ENCODE results near the gene ACTA2. TPM values are rescaled to one million over a fixed set of nuclear protein-coding genes. Genes with fewer than 3 reads are reported as not detected.
A peak's percentile ranks its signal among the peaks of the same experiment; 100 is the strongest.

ACTA2 gene
- total and polyA plus RNA-seq, 2 donors, result 36.8 to 285 TPM

GRCh38 chr10:88896994-88897853 lies 55.3 kb downstream of the ACTA2 start:
- peak overlapping the region in 1 of 2 donors; percentile 27 for H3K27ac ChIP-seq (ENCODE audit: low read depth in 1 of 2, low read length in 1 of 2)
- H3K4me3 ChIP-seq (ENCODE audit: low read length in 2 of 2), result no peak overlapping the region
- DNase-seq (ENCODE audit: low read depth in 6 of 9, low spot score in 9 of 9), result no peak
- H3K36me3 ChIP-seq (ENCODE audit: control insufficient read depth in 2 of 2, insufficient read depth in 2 of 2, low read length in 1 of 2), result peaks cover 4 to 18% of the 10 kb centered on the region in 2 donors
- H3K9me3 ChIP-seq (ENCODE audit: control insufficient read depth in 2 of 2, insufficient read depth in 1 of 2, low read length in 1 of 2), result no peaks in the 10 kb centered on the region
- H3K4me1 ChIP-seq (ENCODE audit: control insufficient read depth in 2 of 2, insufficient read depth in 2 of 2, low read length in 2 of 2), result no peaks in the 10 kb centered on the region
- WGBS, result 86% methylated on average over 8 of the region's 8 CpGs
- no peaks in the 10 kb centered on the region for H3K27me3 ChIP-seq (ENCODE audit: control insufficient read depth in 2 of 2, insufficient read depth in 1 of 2, low read length in 1 of 2)

- DNase-seq (ENCODE audit: low read depth in 6 of 9, low spot score in 9 of 9), result no peak
- Histone ChIP-seq H3K9me3 (ENCODE audit: control insufficient read depth in 2 of 2, insufficient read depth in 1 of 2, low read length in 1 of 2) (no peaks in the 10 kb centered on the region), H3K27me3 (ENCODE audit: control insufficient read depth in 2 of 2, insufficient read depth in 1 of 2, low read length in 1 of 2) (no peaks in the 10 kb centered on the region), H3K4me1 (ENCODE audit: control insufficient read depth in 2 of 2, insufficient read depth in 2 of 2, low read length in 2 of 2) (no peaks in the 10 kb centered on the region), H3K36me3 (ENCODE audit: control insufficient read depth in 2 of 2, insufficient read depth in 2 of 2, low read length in 1 of 2) (peaks cover 0 to 11% of the 10 kb centered on the region in 2 donors), H3K27ac (ENCODE audit: low read depth in 1 of 2, low read length in 1 of 2) (no peak overlapping the region), H3K4me3 (ENCODE audit: low read length in 2 of 2) (no peak overlapping the region)
- 97% methylated on average over 4 of the region's 4 CpGs for WGBS
These were observed 56.1 kb downstream of the ACTA2 start for GRCh38 chr10:88896372-88896993.

GRCh38 chr10:88895250-88895649 lies 57.3 kb downstream of the ACTA2 start:
- no peaks in the 10 kb centered on the region for H3K27me3 ChIP-seq (ENCODE audit: control insufficient read depth in 2 of 2, insufficient read depth in 1 of 2, low read length in 1 of 2)
- no peaks in the 10 kb centered on the region for H3K9me3 ChIP-seq (ENCODE audit: control insufficient read depth in 2 of 2, insufficient read depth in 1 of 2, low read length in 1 of 2)
- DNase-seq (ENCODE audit: low read depth in 6 of 9, low spot score in 9 of 9), result no peak
- no peak overlapping the region for H3K27ac ChIP-seq (ENCODE audit: low read depth in 1 of 2, low read length in 1 of 2)
- H3K4me1 ChIP-seq (ENCODE audit: control insufficient read depth in 2 of 2, insufficient read depth in 2 of 2, low read length in 2 of 2), result no peaks in the 10 kb centered on the region
- WGBS, result 94% methylated on average over 1 of the region's 1 CpG
- H3K4me3 ChIP-seq (ENCODE audit: low read length in 2 of 2), result no peak overlapping the region
- H3K36me3 ChIP-seq (ENCODE audit: control insufficient read depth in 2 of 2, insufficient read depth in 2 of 2, low read length in 1 of 2), result peaks cover 0 to 6% of the 10 kb centered on the region in 2 donors

- Histone ChIP-seq H3K27me3 (ENCODE audit: control insufficient read depth in 2 of 2, insufficient read depth in 1 of 2, low read length in 1 of 2) (no peaks in the 10 kb centered on the region), H3K4me3 (ENCODE audit: low read length in 2 of 2) (no peak overlapping the region), H3K27ac (ENCODE audit: low read depth in 1 of 2, low read length in 1 of 2) (no peak overlapping the region), H3K9me3 (ENCODE audit: control insufficient read depth in 2 of 2, insufficient read depth in 1 of 2, low read length in 1 of 2) (no peaks in the 10 kb centered on the region), H3K4me1 (ENCODE audit: control insufficient read depth in 2 of 2, insufficient read depth in 2 of 2, low read length in 2 of 2) (no peaks in the 10 kb centered on the region), H3K36me3 (ENCODE audit: control insufficient read depth in 2 of 2, insufficient read depth in 2 of 2, low read length in 1 of 2) (peaks cover 0 to 6% of the 10 kb centered on the region in 2 donors)
- 98% methylated on average over 3 of the region's 3 CpGs for WGBS
- no peak for DNase-seq (ENCODE audit: low read depth in 6 of 9, low spot score in 9 of 9)
These were observed 59.0 kb downstream of the ACTA2 start for GRCh38 chr10:88893611-88894010.

DNA sequence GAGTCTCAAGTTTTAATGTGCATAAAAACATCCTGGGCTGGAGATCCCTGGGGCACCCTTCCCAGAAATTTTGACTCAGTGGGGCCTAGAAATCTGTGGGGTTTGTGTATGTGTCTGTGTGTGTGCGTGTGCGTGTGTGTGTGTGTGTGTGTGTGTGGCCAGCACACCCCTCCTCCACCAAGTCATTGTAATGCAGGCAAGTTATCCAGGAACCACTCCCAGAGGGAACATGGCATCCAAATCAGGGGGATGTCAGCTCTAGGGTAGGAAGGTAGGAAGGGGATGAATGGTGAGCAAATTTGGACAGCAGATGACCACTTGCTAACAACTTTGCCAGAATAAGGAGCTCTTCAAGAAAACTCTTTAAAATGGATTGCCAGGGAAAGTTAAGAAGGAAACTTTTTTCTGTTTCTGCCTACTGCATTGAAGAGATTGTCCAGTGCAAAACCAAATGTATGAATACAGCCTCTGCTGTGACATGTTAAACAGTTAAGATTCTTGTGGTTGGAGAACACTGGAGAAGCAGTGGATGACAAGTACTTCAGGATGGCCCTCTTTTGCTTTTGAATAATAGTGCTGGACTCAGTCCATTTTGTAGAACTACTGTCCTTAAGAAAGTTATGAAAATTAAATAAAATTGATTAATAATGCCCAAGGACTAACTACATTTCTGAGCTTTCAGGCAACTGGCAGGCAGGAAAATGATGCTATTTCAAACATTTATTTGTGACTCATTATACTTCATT lies 60.2 kb downstream of the ACTA2 start:
- H3K27me3 ChIP-seq (ENCODE audit: control insufficient read depth in 2 of 2, insufficient read depth in 1 of 2, low read length in 1 of 2), result no peaks in the 10 kb centered on the region
- no peak overlapping the region for H3K4me3 ChIP-seq (ENCODE audit: low read length in 2 of 2)
- H3K36me3 ChIP-seq (ENCODE audit: control insufficient read depth in 2 of 2, insufficient read depth in 2 of 2, low read length in 1 of 2), result peaks cover 0 to 6% of the 10 kb centered on the region in 2 donors
- no peaks in the 10 kb centered on the region for H3K9me3 ChIP-seq (ENCODE audit: control insufficient read depth in 2 of 2, insufficient read depth in 1 of 2, low read length in 1 of 2)
- H3K27ac ChIP-seq (ENCODE audit: low read depth in 1 of 2, low read length in 1 of 2), result no peak overlapping the region
- no peak for DNase-seq (ENCODE audit: low read depth in 6 of 9, low spot score in 9 of 9)
- peaks cover 0 to 3% of the 10 kb centered on the region in 2 donors for H3K4me1 ChIP-seq (ENCODE audit: control insufficient read depth in 2 of 2, insufficient read depth in 2 of 2, low read length in 2 of 2)
- WGBS, result 81% methylated on average over 2 of the region's 2 CpGs

- Histone ChIP-seq H3K4me3 (ENCODE audit: low read length in 2 of 2) (no peak overlapping the region), H3K27ac (ENCODE audit: low read depth in 1 of 2, low read length in 1 of 2) (no peak overlapping the region), H3K4me1 (ENCODE audit: control insufficient read depth in 2 of 2, insufficient read depth in 2 of 2, low read length in 2 of 2) (peaks cover 0 to 4% of the 10 kb centered on the region in 2 donors), H3K27me3 (ENCODE audit: control insufficient read depth in 2 of 2, insufficient read depth in 1 of 2, low read length in 1 of 2) (no peaks in the 10 kb centered on the region), H3K36me3 (ENCODE audit: control insufficient read depth in 2 of 2, insufficient read depth in 2 of 2, low read length in 1 of 2) (peaks cover 0 to 6% of the 10 kb centered on the region in 2 donors), H3K9me3 (ENCODE audit: control insufficient read depth in 2 of 2, insufficient read depth in 1 of 2, low read length in 1 of 2) (no peaks in the 10 kb centered on the region)
- no peak for DNase-seq (ENCODE audit: low read depth in 6 of 9, low spot score in 9 of 9)
- 98% methylated on average over 4 of the region's 4 CpGs for WGBS
These were observed 61.7 kb downstream of the ACTA2 start for GRCh38 chr10:88890681-88891381.

DNA sequence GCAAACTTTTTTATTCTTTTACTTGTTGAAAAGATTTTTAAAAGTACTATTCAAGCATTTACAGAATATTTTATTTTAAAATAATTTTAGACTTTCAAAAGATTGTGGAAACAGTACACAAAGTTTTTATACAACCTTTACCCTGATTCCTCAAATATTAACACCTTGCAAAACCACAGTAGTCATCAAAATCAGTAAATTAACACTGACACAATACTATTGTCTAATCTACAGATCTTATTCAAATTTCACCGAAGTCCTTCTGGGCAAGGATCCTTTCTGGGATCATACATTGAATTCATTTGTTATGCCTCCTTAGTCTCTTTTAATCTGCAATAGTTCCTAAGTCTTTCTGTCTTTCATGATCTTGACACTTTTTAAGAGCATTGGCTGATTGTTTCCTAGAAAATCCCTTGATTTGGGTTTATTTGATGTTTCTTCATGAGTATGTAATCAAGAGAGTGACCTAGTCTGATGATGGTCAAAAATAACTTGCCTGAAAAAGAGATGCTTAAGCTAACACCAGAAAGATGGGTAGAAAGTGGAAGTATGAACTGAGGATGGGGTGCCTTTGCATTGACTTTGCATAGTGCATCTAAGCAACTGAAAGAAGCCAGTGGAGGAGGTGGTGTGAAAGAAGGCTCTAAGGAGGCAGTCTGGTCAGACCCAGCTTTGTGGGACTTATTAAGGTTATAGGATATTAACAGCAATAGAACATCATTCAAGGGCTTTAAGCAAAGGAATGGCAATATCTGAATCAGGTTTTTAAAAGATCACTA lies 62.8 kb downstream of the ACTA2 start:
- H3K27me3 ChIP-seq (ENCODE audit: control insufficient read depth in 2 of 2, insufficient read depth in 1 of 2, low read length in 1 of 2), result no peaks in the 10 kb centered on the region
- H3K4me3 ChIP-seq (ENCODE audit: low read length in 2 of 2), result no peak overlapping the region
- no peak for DNase-seq (ENCODE audit: low read depth in 6 of 9, low spot score in 9 of 9)
- WGBS, result 97% methylated on average over 1 of the region's 1 CpG
- H3K27ac ChIP-seq (ENCODE audit: low read depth in 1 of 2, low read length in 1 of 2), result no peak overlapping the region
- H3K4me1 ChIP-seq (ENCODE audit: control insufficient read depth in 2 of 2, insufficient read depth in 2 of 2, low read length in 2 of 2), result peaks cover 0 to 4% of the 10 kb centered on the region in 2 donors
- H3K9me3 ChIP-seq (ENCODE audit: control insufficient read depth in 2 of 2, insufficient read depth in 1 of 2, low read length in 1 of 2), result no peaks in the 10 kb centered on the region
- H3K36me3 ChIP-seq (ENCODE audit: control insufficient read depth in 2 of 2, insufficient read depth in 2 of 2, low read length in 1 of 2), result peaks cover 0 to 3% of the 10 kb centered on the region in 2 donors

- H3K27me3 ChIP-seq (ENCODE audit: control insufficient read depth in 2 of 2, insufficient read depth in 1 of 2, low read length in 1 of 2), result no peaks in the 10 kb centered on the region
- no peaks in the 10 kb centered on the region for H3K36me3 ChIP-seq (ENCODE audit: control insufficient read depth in 2 of 2, insufficient read depth in 2 of 2, low read length in 1 of 2)
- H3K4me1 ChIP-seq (ENCODE audit: control insufficient read depth in 2 of 2, insufficient read depth in 2 of 2, low read length in 2 of 2), result peaks cover 0 to 4% of the 10 kb centered on the region in 2 donors
- no peak for DNase-seq (ENCODE audit: low read depth in 6 of 9, low spot score in 9 of 9)
- H3K27ac ChIP-seq (ENCODE audit: low read depth in 1 of 2, low read length in 1 of 2), result no peak overlapping the region
- no peak overlapping the region for H3K4me3 ChIP-seq (ENCODE audit: low read length in 2 of 2)
- H3K9me3 ChIP-seq (ENCODE audit: control insufficient read depth in 2 of 2, insufficient read depth in 1 of 2, low read length in 1 of 2), result no peaks in the 10 kb centered on the region
These were observed 63.6 kb downstream of the ACTA2 start for GRCh38 chr10:88888810-88889445.

Data from thymus (tissue), 11 donors.